GM12878 (cell line): ENCODE data around the gene NPS. TPM values are rescaled to one million over a fixed set of nuclear protein-coding genes. Genes with fewer than 3 reads are reported as not detected.

ENCODE experiments used
- ATAC-seq: fragments of 200-7000 bp; cut with Tn5 transposase; 3 replicates; pipeline ENCODE4 v1.9.1; 2020; ENCODE audit warnings: mild to moderate bottlenecking, moderate library complexity
- Bru-seq: library from RNA; stranded (reverse); fragments of 400-500 nt; gene quantifications from one replicate; lab custom pipeline; 2021; lab: Mats Ljungman, UMichigan
- BruChase-seq, 2 experiments: library from RNA; stranded (reverse); fragments of 400-500 nt; gene quantifications; one replicate each; lab custom pipeline; 2021; lab: Mats Ljungman, UMichigan
- BruUV-seq: library from RNA; stranded (reverse); fragments of 400-500 nt; replicated peaks from 2 replicates; lab custom pipeline; 2021; lab: Mats Ljungman, UMichigan
- CTCF ChIA-PET: fragments of 300-600 bp; sonication (Branson Sonifier 250); formaldehyde crosslinking; extraction: SDS; loops from one replicate; lab custom pipeline; 2021; ENCODE audit warnings: inconsistent platforms; lab: Yijun Ruan, JAX
- POLR2A ChIA-PET: fragments of 350-600 bp; formaldehyde crosslinking; extraction: SDS; loops from one replicate; lab custom pipeline; 2021; ENCODE audit warnings: inconsistent platforms; lab: Charles Lee
- RAD21 ChIA-PET: fragments of 300-600 bp; sonication (Branson Sonifier 250); formaldehyde crosslinking; loops from one replicate; lab custom pipeline; 2023; ENCODE audit warnings: antibody characterized with exemption; ENCODE audit not compliant: unreplicated experiment; lab: Charles Lee
- SMC1A ChIA-PET: fragments of 300-600 bp; sonication (Branson Sonifier 250); formaldehyde crosslinking; loops from one replicate; lab custom pipeline; 2023; ENCODE audit not compliant: unreplicated experiment, uncharacterized antibody; lab: Charles Lee
- DNase-seq: peaks from one replicate; pipeline ENCODE4 v3.0.0-alpha.2; 2011; ENCODE audit warnings: low read depth, low spot score
- FAIRE-seq: peaks from 3 replicates; lab custom pipeline; 2011; peaks lifted over from hg19 to GRCh38; lab: Jason Lieb, UNC
- H2AFZ ChIP-seq: 2 replicates; pipeline ENCODE4 v1.6.0; 2011; ENCODE audit warnings: low read depth, low read length, control low read depth; ENCODE audit not compliant: control insufficient read depth
- H3K27ac ChIP-seq: 2 replicates; pipeline ENCODE4 v1.5.1; 2011; ENCODE audit warnings: control low read depth; ENCODE audit not compliant: control insufficient read depth, insufficient read depth
- H3K27me3 ChIP-seq, 2 experiments: replicated peaks in 1 of 2; 2 replicates each; pipeline versions ENCODE4 v1.6.0 to v1.6.1; 2011; ENCODE audit warnings: low read length in 1 of 2; ENCODE audit not compliant: control insufficient read depth in 2 of 2, insufficient read depth in 2 of 2
- H3K36me3 ChIP-seq, 2 experiments: 2 replicates each; pipeline ENCODE4 v1.5.1; 2011; ENCODE audit warnings: low read length in 1 of 2; ENCODE audit not compliant: control insufficient read depth in 2 of 2, insufficient read depth in 2 of 2
- H3K4me1 ChIP-seq: 2 replicates; pipeline ENCODE4 v1.6.1; 2011; ENCODE audit warnings: mild to moderate bottlenecking, low read length, moderate library complexity, mixed read lengths; ENCODE audit not compliant: control insufficient read depth, insufficient read depth
- H3K4me2 ChIP-seq: 2 replicates; pipeline ENCODE4 v1.6.0; 2011; ENCODE audit warnings: control low read depth; ENCODE audit not compliant: control insufficient read depth, insufficient read depth
- H3K4me3 ChIP-seq: fragments of 200-600 bp; sonication (generic); 2 replicates; pipeline ENCODE4 v1.5.1; 2016
- H3K79me2 ChIP-seq: 2 replicates; pipeline ENCODE4 v1.6.0; 2011; ENCODE audit warnings: low read length; ENCODE audit not compliant: control insufficient read depth, insufficient read depth
- H3K9ac ChIP-seq: 2 replicates; pipeline ENCODE4 v1.8.0; 2011; ENCODE audit warnings: low read length, control low read depth, mixed read lengths; ENCODE audit not compliant: control insufficient read depth, insufficient read depth
- H3K9me3 ChIP-seq: replicated peaks from 3 replicates; pipeline ENCODE4 v1.5.1; 2011; ENCODE audit warnings: mild to moderate bottlenecking, low read length; ENCODE audit not compliant: control insufficient read depth, insufficient read depth
- H4K20me1 ChIP-seq: 2 replicates; pipeline ENCODE4 v1.6.0; 2011; ENCODE audit not compliant: control insufficient read depth, insufficient read depth
- CBX3 ChIP-seq: fragments of 200-600 bp; sonication (generic); IDR thresholded peaks from 2 replicates; pipeline ENCODE4 v1.6.1; 2016; ENCODE audit warnings: low read depth, borderline replicate concordance
- ESRRA ChIP-seq: IDR thresholded peaks from 2 replicates; pipeline ENCODE4 v1.6.1; 2012; ENCODE audit warnings: mild to moderate bottlenecking, low read length, improper control_type of control experiment
- EZH2 ChIP-seq: IDR thresholded peaks from 2 replicates; pipeline ENCODE4 v1.6.1; 2012; ENCODE audit warnings: low read depth, mild to moderate bottlenecking, control low read depth, inconsistent platforms, low read length, borderline replicate concordance; ENCODE audit not compliant: control insufficient read depth
- JUNB ChIP-seq: IDR thresholded peaks from 2 replicates; pipeline ENCODE4 v1.6.1; 2016; ENCODE audit warnings: antibody characterized with exemption, mild to moderate bottlenecking
- KLF5 ChIP-seq: fragments of 450-650 bp; IDR thresholded peaks from 2 replicates; pipeline ENCODE4 v1.6.1; 2014; ENCODE audit warnings: mild to moderate bottlenecking; ENCODE audit not compliant: partially characterized antibody
- POLR2AphosphoS5 ChIP-seq: IDR thresholded peaks from 2 replicates; pipeline ENCODE4 v1.6.1; 2011; ENCODE audit warnings: mild to moderate bottlenecking, low read length, inconsistent platforms
- RAD21 ChIP-seq: IDR thresholded peaks from 2 replicates; pipeline ENCODE4 v1.6.1; 2011; ENCODE audit warnings: mild to moderate bottlenecking, low read depth, low read length, moderate library complexity; ENCODE audit not compliant: insufficient read depth
- SMARCA5 ChIP-seq: fragments of 450-650 bp; IDR thresholded peaks from 2 replicates; pipeline ENCODE4 v1.6.1; 2017; ENCODE audit warnings: mild to moderate bottlenecking
- SREBF2 ChIP-seq: IDR thresholded peaks from 2 replicates; pipeline ENCODE4 v1.6.1; 2012; ENCODE audit warnings: mild to moderate bottlenecking, low read length
- TAF1 ChIP-seq: IDR thresholded peaks from 2 replicates; pipeline ENCODE4 v1.6.1; 2011; ENCODE audit warnings: mild to moderate bottlenecking, low read depth, low read length, borderline replicate concordance
- TARDBP ChIP-seq: IDR thresholded peaks from 2 replicates; pipeline ENCODE4 v1.6.1; 2016; ENCODE audit warnings: borderline replicate concordance
- ZNF622 ChIP-seq: fragments of 450-650 bp; IDR thresholded peaks from 2 replicates; pipeline ENCODE4 v1.6.1; 2017; ENCODE audit warnings: mild to moderate bottlenecking, inconsistent platforms
- WGBS: methylation state at CpG from one replicate; pipeline ENCODE4 v1.1.6; 2016; ENCODE audit warnings: low lambda C conversion rate; ENCODE audit not compliant: insufficient replicate concordance, insufficient coverage; ENCODE audit errors: missing lambda C conversion rate; 5-methylcytosine and 5-hydroxymethylcytosine counted together
- in situ Hi-C: fragments of 300-500 bp; cut with MboI; formaldehyde crosslinking; loops from 9 replicates; pipeline ENCODE4 v1.14.3; 2018; ENCODE audit warnings: mixed read lengths
- intact Hi-C: fragments of 100-400 bp; cut with micrococcal nuclease; formaldehyde crosslinking; loops from one replicate; pipeline ENCODE4 v1.14.2; 2022; ENCODE audit not compliant: unreplicated experiment
- long read RNA-seq, 2 experiments: library from polyadenylated mRNA; unstranded; transcript quantifications; one replicate each; pipeline ENCODE4 v2.0.0, GENCODE V29; 2019 to 2020
- polyA minus RNA-seq, 3 experiments: library from RNA; depleted of rRNA, polyadenylated mRNA; stranded (reverse); fragments of >200 nt; gene quantifications; 2 replicates each; pipeline ENCODE4 v1.2.3, GENCODE V29; 2011
- polyA plus RNA-seq, 11 experiments: library from polyadenylated mRNA; depleted of rRNA in 4 of 11; unstranded in 6 of 11; stranded (reverse) in 5 of 11; fragments of >200 nt; fragmentation: Nextera tagmentation in 4 of 11; fragmentation: Illumina TruSeq in 1 of 11; extraction: Ambion mirVana in 4 of 11; extraction: Trizol in 1 of 11; gene quantifications; 1 replicate in 1 of 11; 2 replicates in 10 of 11; pipeline versions ENCODE4 v1.2.1 to v1.2.3, GENCODE V29; 2011 to 2016; ENCODE audit warnings: inconsistent platforms in 2 of 11, missing spikeins in 2 of 11, low read depth in 1 of 11
- total RNA-seq, 4 experiments: library from RNA; depleted of rRNA in 3 of 4; stranded (reverse); fragments of >200 nt in 3 of 4; fragmentation: Illumina TruSeq in 1 of 4; extraction: Trizol in 1 of 4; gene quantifications; 2 replicates each; pipeline versions ENCODE4 v1.2.1 to v1.2.3, GENCODE V29; 2013 to 2021

NPS gene
- not detected in 2 replicates for total RNA-seq (2013; cell fraction: nucleolus; rRNA removed)
- total RNA-seq (2014; rRNA removed) (not detected in 2 replicates), total RNA-seq (2014; rRNA removed; fragmentation: Illumina TruSeq; extraction: Trizol) (not detected in 2 replicates), total RNA-seq (2021) (not detected in 2 replicates), polyA plus RNA-seq (2011; rRNA removed) (not detected in 2 replicates), polyA plus RNA-seq (2014; fragmentation: Illumina TruSeq; extraction: Trizol) (not detected in 2 replicates), polyA plus RNA-seq (2014; fragmentation: Nextera tagmentation; extraction: Ambion mirVana) (not detected), polyA plus RNA-seq (2014; rRNA removed) (not detected in 2 replicates), polyA plus RNA-seq (2016; fragmentation: Nextera tagmentation; extraction: Ambion mirVana) (not detected), polyA minus RNA-seq (2011; rRNA and poly(A)+ RNA removed) (not detected in 2 replicates), Bru-seq, nascent RNA (not detected), BruChase-seq, experiment 1, labeled RNA remaining after a 6-hour chase (not detected), BruChase-seq, experiment 2, labeled RNA remaining after a 2-hour chase (not detected)
- not detected for polyA plus RNA-seq (2011; ENCODE audit: low read depth)
- not detected in 2 replicates for polyA plus RNA-seq (2011; cell fraction: cytosol; rRNA removed)
- not detected in 2 replicates for polyA plus RNA-seq (2011; cell fraction: nucleus; rRNA removed)
- not detected in 2 replicates for polyA plus RNA-seq (2012)
- polyA minus RNA-seq (2011; cell fraction: cytosol; rRNA and poly(A)+ RNA removed) = not detected in 2 replicates
- polyA minus RNA-seq (2011; cell fraction: nucleus; rRNA and poly(A)+ RNA removed) = not detected in 2 replicates
- long read RNA-seq, experiment 1 = 0 reads
- long read RNA-seq, experiment 2 = 0 reads

GRCh38 chr10:127549009-127549408 is at the start of gene NPS:
NPS (plus strand) TSS chr10:127549309; CDS start chr10:127549369, 60 bp downstream.
- no peak for ATAC-seq
- in situ Hi-C loops (no loop called here), intact Hi-C loops (no loop called here)
- Histone ChIP-seq H3K36me3 (no peaks in the 10 kb centered on the region), H3K9ac (no peak within 1 kb of the TSS), H4K20me1 (no peaks in the 10 kb centered on the region), H2AFZ (no peak within 1 kb of the TSS), H3K4me1 (no peaks in the 10 kb centered on the region), H3K27ac (no peak within 1 kb of the TSS), H3K27me3 (no peaks in the 10 kb centered on the region), H3K4me2 (no peak within 1 kb of the TSS), H3K79me2 (no peaks in the 10 kb centered on the region), H3K4me3 (no peak within 1 kb of the TSS), H3K9me3 (no peaks in the 10 kb centered on the region)
- WGBS = 2% methylated on average over 4 of the region's 4 CpGs
- POLR2A ChIA-PET = no interaction called here
- TF ChIP-seq KLF5 (no peak), POLR2AphosphoS5 (no peak), RAD21 (no peak), SREBF2 (no peak), ZNF622 (no peak), CBX3 (no peak), EZH2 (no peak), TARDBP (no peak), ESRRA (no peak), SMARCA5 (no peak), TAF1 (no peak), JUNB (no peak)
- CTCF ChIA-PET = interaction anchor here (1.6 kb wide), 1 partner anchor 17 kb away, joined by 3 read pairs; no protein-coding TSS in a partner anchor
- FAIRE-seq = no peak
- RAD21 ChIA-PET = no interaction called here
- BruUV-seq = no TSS peak
- no peak for DNase-seq
- SMC1A ChIA-PET = no interaction called here
